Activated T-helper 1 cell treated with anti-CD3 and anti-CD28 coated beads, Interleukin-12 subunit alpha, Interleukin-12 subunit beta, Interleukin-2, Interleukin-4 antibody, amounts not matched to agents 30 ng/mL and 10 ng/mL and 1 ng/mL, durations not matched to agents 14 hours and 24 hours and 36 hours (primary cell): ENCODE data around the gene CCM2L. TPM values are rescaled to one million over a fixed set of nuclear protein-coding genes. Genes with fewer than 3 reads are reported as not detected.

ENCODE experiments used
- DNase-seq: peaks from one replicate; pipeline ENCODE4 v3.0.0; 2021; ENCODE audit warnings: low spot score
- H3K27ac Mint-ChIP-seq: one replicate; pipeline ENCODE4 v1.8.0; 2021; ENCODE audit warnings: mild to moderate bottlenecking, mixed read lengths
- H3K27me3 Mint-ChIP-seq: one replicate; pipeline ENCODE4 v1.8.0; 2022; ENCODE audit warnings: mild to moderate bottlenecking, moderate library complexity, mixed read lengths; ENCODE audit not compliant: insufficient read depth
- H3K36me3 Mint-ChIP-seq: one replicate; pipeline ENCODE4 v1.8.0; 2021; ENCODE audit warnings: low read depth, mixed read lengths
- H3K4me1 Mint-ChIP-seq: one replicate; pipeline ENCODE4 v1.8.0; 2021; ENCODE audit warnings: low read depth, mixed read lengths
- H3K4me3 Mint-ChIP-seq: one replicate; pipeline ENCODE4 v1.8.0; 2021; ENCODE audit warnings: mild to moderate bottlenecking, moderate library complexity, mixed read lengths
- H3K9me3 Mint-ChIP-seq: one replicate; pipeline ENCODE4 v1.8.0; 2021; ENCODE audit warnings: mixed read lengths
- intact Hi-C: fragments of 100-400 bp; cut with micrococcal nuclease; formaldehyde crosslinking; loops from one replicate; pipeline ENCODE4 v1.15.1; 2024
- total RNA-seq: library from RNA; stranded (reverse); gene quantifications from 2 replicates; pipeline ENCODE4 v1.2.3, GENCODE V29; 2022

The CCM2L gene
- total RNA-seq, 1 donor from 2014 or later, result not detected

DNA sequence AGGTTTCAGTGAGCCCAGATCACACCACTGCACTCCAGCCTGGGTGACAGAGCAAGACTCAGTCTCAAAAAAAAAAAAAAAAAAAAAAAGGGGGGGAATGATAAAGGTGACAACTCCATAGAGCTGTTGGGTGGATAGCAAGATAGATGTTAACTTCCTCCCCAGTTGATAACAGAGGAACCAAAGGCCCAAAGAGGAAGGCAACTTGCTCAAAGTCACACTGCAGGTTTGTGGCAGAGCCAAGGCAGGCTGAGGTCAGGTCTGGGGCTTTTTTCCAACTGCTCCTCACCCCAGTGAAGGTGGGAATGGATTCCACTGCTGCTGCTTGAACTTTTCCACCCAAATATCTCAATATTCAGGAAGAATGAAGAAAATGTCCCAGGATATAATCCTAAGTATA is 68.6 kb downstream of the CCM2L start:
- intact Hi-C loops, result no loop called here
- Mint-ChIP-seq H3K27me3 (peaks cover 2% of the 10 kb centered on the region), H3K4me1 (no peaks in the 10 kb centered on the region), H3K27ac (no peak overlapping the region), H3K4me3 (no peak overlapping the region), H3K9me3 (no peaks in the 10 kb centered on the region), H3K36me3 (no peaks in the 10 kb centered on the region)
- DNase-seq, result no peak

DNA sequence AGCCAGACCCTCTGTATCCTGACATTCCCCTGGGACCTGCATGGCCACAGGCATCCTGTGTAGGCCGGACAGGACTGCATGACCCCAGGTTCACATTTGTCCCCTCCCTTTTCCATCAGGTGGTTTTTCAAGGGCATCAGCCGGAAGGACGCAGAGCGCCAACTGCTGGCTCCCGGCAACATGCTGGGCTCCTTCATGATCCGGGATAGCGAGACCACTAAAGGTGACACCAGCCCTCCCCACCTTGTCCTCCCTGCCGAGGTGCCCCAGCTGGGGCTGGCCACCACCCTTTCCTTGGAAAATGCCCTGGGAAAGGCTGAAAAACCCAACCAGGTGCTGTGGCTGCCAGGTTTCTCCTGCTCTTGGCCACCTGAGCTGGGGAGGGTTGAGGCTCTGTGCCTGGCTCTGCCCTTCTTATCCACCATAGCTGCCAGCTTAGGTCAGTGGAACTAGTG is 69.4 kb downstream of the CCM2L start:
- Mint-ChIP-seq H3K4me1 (no peaks in the 10 kb centered on the region), H3K4me3 (no peak overlapping the region), H3K27me3 (peaks cover 2% of the 10 kb centered on the region), H3K9me3 (no peaks in the 10 kb centered on the region), H3K36me3 (no peaks in the 10 kb centered on the region), H3K27ac (no peak overlapping the region)
- intact Hi-C loops, result no loop called here
- no peak for DNase-seq

DNA sequence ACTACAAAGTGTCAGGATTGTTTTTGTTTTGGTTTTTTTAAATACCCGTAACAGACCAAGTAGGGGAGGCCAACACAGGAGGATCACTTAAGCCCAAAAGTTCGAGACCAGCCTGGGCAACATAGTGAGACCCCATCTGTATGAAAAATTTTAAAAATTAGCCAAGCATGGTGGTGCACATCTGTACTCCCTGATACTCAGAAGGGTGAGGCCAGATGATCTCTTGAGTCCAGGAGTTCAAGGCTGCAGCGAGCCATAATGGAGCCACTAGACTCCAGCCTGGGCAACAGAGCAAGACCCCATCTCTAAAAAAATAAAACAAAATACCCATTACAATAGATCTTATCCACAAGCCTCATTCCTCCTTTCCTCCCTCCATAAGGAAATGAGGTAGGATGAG is 70.5 kb downstream of the CCM2L start:
- H3K9me3 Mint-ChIP-seq, result no peaks in the 10 kb centered on the region
- no peak for DNase-seq

More for the DNA sequence above, 70.5 kb downstream of the CCM2L start:
- intact Hi-C loops, result no loop called here
- Mint-ChIP-seq H3K4me1 (no peaks in the 10 kb centered on the region), H3K36me3 (no peaks in the 10 kb centered on the region), H3K4me3 (no peak overlapping the region), H3K27ac (no peak overlapping the region), H3K27me3 (peaks cover 6% of the 10 kb centered on the region)

Other genes starting within 250 kb of the CCM2L start
- 0.29 and 0.44 TPM in 2 replicates for gene MYLK2, start 191.1 kb upstream of the CCM2L start, total RNA-seq
- not detected in 2 replicates for gene FOXS1, start 164.8 kb upstream of the CCM2L start, total RNA-seq
- gene DUSP15, start 139.9 kb upstream of the CCM2L start, total RNA-seq, result not detected in 2 replicates
- gene TTLL9, start 139.8 kb upstream of the CCM2L start, total RNA-seq, result not detected in 2 replicates
- 20.0 and 20.5 TPM in 2 replicates for gene PDRG1, start 58.4 kb upstream of the CCM2L start, total RNA-seq
- gene XKR7, start 42.3 kb upstream of the CCM2L start, total RNA-seq, result not detected in 2 replicates
- 0.22 and 0.23 TPM in 2 replicates for gene HCK, start 41.8 kb downstream of the CCM2L start, total RNA-seq
- gene TM9SF4, start 99.3 kb downstream of the CCM2L start, total RNA-seq, result 49.5 and 49.6 TPM in 2 replicates
- gene PLAGL2, start 197.3 kb downstream of the CCM2L start, total RNA-seq, result 123 and 126 TPM in 2 replicates
- gene POFUT1, start 197.4 kb downstream of the CCM2L start, total RNA-seq, result 69.0 and 73.0 TPM in 2 replicates